Ishikawa (cell line): ENCODE data around the gene KRT85.

Experiments
- CREB1 ChIP-seq: IDR thresholded peaks from 2 replicates; pipeline ENCODE4 v1.6.1; 2012; ENCODE audit warnings: low read depth
- EP300 ChIP-seq: IDR thresholded peaks from 2 replicates; pipeline ENCODE4 v1.6.1; 2012; ENCODE audit warnings: borderline replicate concordance
- MAX ChIP-seq: IDR thresholded peaks from 2 replicates; pipeline ENCODE4 v1.6.1; 2012
- TAF1 ChIP-seq: IDR thresholded peaks from 2 replicates; pipeline ENCODE4 v1.6.1; 2012; ENCODE audit warnings: low read depth, mild to moderate bottlenecking
- TEAD4 ChIP-seq: IDR thresholded peaks from 2 replicates; pipeline ENCODE4 v1.6.1; 2012

GRCh38 chr12:52323001-52323400 is 44.3 kb downstream of the KRT85 start:
- TF ChIP-seq TEAD4, result no peak
- TF ChIP-seq EP300, result no peak
- TF ChIP-seq TAF1, result no peak
- TF ChIP-seq CREB1, result no peak
- TF ChIP-seq MAX, result no peak
